Measurements from ENCODE around the gene SUPT20HL1.

DNA sequence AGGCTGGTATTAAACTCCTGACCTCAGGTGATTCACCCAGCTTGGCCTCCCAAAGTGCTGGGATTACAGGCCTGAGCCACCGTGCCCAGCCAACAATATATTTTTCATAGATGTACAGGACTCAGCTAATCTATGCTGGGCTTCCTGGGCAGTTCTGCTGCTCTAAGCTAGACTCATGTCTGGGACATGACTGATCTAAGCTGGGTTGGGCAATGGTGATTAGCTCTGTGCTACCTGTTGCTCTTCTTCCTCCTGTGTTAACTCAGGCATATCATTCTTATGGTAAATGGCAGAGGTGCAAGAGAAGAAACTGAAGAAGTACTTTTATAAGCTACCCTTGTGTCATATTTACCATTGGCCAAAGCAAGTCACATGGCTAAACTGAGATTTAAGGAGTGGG lies 35.2 kb upstream of the SUPT20HL1 start:
- TF ChIP-seq ZFP30 (CRISPR knock-in tag; IDR thresholded peaks at IDR 0.05) (no peak), ESRRG (CRISPR knock-in tag; IDR thresholded peaks at IDR 0.05) (no peak), RARB (CRISPR knock-in tag; IDR thresholded peaks at IDR 0.05) (no peak), PPARA (CRISPR knock-in tag; IDR thresholded peaks at IDR 0.05; ENCODE audit: borderline replicate concordance) (no peak)
- TF ChIP-seq, protein P1, sequence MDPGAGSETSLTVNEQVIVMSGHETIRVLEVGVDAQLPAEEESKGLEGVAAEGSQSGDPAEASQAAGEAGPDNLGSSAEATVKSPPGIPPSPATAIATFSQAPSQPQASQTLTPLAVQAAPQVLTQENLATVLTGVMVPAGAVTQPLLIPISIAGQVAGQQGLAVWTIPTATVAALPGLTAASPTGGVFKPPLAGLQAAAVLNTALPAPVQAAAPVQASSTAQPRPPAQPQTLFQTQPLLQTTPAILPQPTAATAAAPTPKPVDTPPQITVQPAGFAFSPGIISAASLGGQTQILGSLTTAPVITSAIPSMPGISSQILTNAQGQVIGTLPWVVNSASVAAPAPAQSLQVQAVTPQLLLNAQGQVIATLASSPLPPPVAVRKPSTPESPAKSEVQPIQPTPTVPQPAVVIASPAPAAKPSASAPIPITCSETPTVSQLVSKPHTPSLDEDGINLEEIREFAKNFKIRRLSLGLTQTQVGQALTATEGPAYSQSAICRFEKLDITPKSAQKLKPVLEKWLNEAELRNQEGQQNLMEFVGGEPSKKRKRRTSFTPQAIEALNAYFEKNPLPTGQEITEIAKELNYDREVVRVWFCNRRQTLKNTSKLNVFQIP (CRISPR knock-in tag; IDR thresholded peaks at IDR 0.05; ENCODE audit: borderline replicate concordance, low read depth): no peak
- TF ChIP-seq, protein P2, sequence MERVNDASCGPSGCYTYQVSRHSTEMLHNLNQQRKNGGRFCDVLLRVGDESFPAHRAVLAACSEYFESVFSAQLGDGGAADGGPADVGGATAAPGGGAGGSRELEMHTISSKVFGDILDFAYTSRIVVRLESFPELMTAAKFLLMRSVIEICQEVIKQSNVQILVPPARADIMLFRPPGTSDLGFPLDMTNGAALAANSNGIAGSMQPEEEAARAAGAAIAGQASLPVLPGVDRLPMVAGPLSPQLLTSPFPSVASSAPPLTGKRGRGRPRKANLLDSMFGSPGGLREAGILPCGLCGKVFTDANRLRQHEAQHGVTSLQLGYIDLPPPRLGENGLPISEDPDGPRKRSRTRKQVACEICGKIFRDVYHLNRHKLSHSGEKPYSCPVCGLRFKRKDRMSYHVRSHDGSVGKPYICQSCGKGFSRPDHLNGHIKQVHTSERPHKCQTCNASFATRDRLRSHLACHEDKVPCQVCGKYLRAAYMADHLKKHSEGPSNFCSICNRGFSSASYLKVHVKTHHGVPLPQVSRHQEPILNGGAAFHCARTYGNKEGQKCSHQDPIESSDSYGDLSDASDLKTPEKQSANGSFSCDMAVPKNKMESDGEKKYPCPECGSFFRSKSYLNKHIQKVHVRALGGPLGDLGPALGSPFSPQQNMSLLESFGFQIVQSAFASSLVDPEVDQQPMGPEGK (CRISPR knock-in tag; IDR thresholded peaks at IDR 0.05; ENCODE audit: borderline replicate concordance): no peak
